HL-60 (cell line): ENCODE data around the gene CCDC88B.
A peak's percentile ranks its signal among the peaks of the same experiment; 100 is the strongest.

ENCODE experiments used
- CTCF ChIP-seq: IDR thresholded peaks from one replicate; pipeline ENCODE4 v1.5.1; 2011; ENCODE audit warnings: low read length, control low read depth, inconsistent platforms; ENCODE audit not compliant: insufficient read depth
- POLR2AphosphoS5 ChIP-seq: IDR thresholded peaks from 2 replicates; pipeline ENCODE4 v1.6.1; 2012; ENCODE audit warnings: low read depth

- peak; percentile 82 for TF ChIP-seq CTCF
- TF ChIP-seq POLR2AphosphoS5: peak; percentile 59
Measured at GRCh38 chr11:64331569-64332371, 8.2 kb upstream of the CCDC88B start.
